Neural cell (in vitro differentiated cells): ENCODE measurements around the gene HEG1. TPM values are rescaled to one million over a fixed set of nuclear protein-coding genes. Genes with fewer than 3 reads are reported as not detected.

Source experiments
- H2AFZ ChIP-seq: fragments of 200-600, 300-800 bp; sonication (generic), shearing (Covaris generic); 2 replicates; pipeline ENCODE4 v1.6.0; 2014; ENCODE audit warnings: low read depth, mild to moderate bottlenecking, antibody characterized with exemption, low read length, moderate library complexity
- H3F3A ChIP-seq: fragments of 200-600 bp; shearing (Covaris generic); 2 replicates; pipeline ENCODE4 v1.6.1; 2016; ENCODE audit warnings: mild to moderate bottlenecking, moderate library complexity, mixed read lengths, antibody characterized with exemption, low read length; ENCODE audit not compliant: insufficient read depth, poor library complexity, severe bottlenecking
- H3K27ac ChIP-seq: fragments of 200-600, 300-800 bp; sonication (generic), shearing (Covaris generic); 2 replicates; pipeline ENCODE4 v1.5.1; 2014; ENCODE audit warnings: mild to moderate bottlenecking, low read length, moderate library complexity
- H3K27me3 ChIP-seq: fragments of 300-800, 200-600 bp; sonication (generic), shearing (Covaris generic); 2 replicates; pipeline ENCODE4 v1.6.0; 2014; ENCODE audit warnings: mild to moderate bottlenecking, low read depth, low read length, moderate library complexity; ENCODE audit not compliant: insufficient read depth
- H3K36me3 ChIP-seq: fragments of 300-800, 200-600 bp; sonication (generic), shearing (Covaris generic); 2 replicates; pipeline ENCODE4 v1.5.1; 2014; ENCODE audit warnings: mild to moderate bottlenecking, antibody characterized with exemption, low read length, moderate library complexity; ENCODE audit not compliant: insufficient read depth
- H3K4me2 ChIP-seq: fragments of 300-800, 200-600 bp; sonication (generic), shearing (Covaris generic); 2 replicates; pipeline ENCODE4 v1.6.0; 2014; ENCODE audit warnings: mild to moderate bottlenecking, low read length
- H3K4me3 ChIP-seq: fragments of 300-800, 200-600 bp; sonication (generic), shearing (Covaris generic); 2 replicates; pipeline ENCODE4 v1.5.1; 2014; ENCODE audit warnings: mild to moderate bottlenecking, low read length, moderate library complexity
- H3K79me2 ChIP-seq: fragments of 200-600 bp; shearing (Covaris generic); replicated peaks from 2 replicates; pipeline ENCODE4 v1.6.0; 2014; ENCODE audit warnings: mild to moderate bottlenecking, low read length, moderate library complexity; ENCODE audit not compliant: insufficient read depth
- H3K9ac ChIP-seq: fragments of 300-800, 200-600 bp; sonication (generic), shearing (Covaris generic); 2 replicates; pipeline ENCODE4 v1.6.1; 2016; ENCODE audit warnings: mild to moderate bottlenecking, low read length, mixed read lengths
- H3K9me2 ChIP-seq: fragments of 200-600 bp; shearing (Covaris generic); 2 replicates; pipeline ENCODE4 v1.6.1; 2016; ENCODE audit warnings: mild to moderate bottlenecking, low read length, mixed read lengths; ENCODE audit not compliant: insufficient read depth
- H3K9me3 ChIP-seq: fragments of 200-600, 300-800 bp; sonication (generic), shearing (Covaris generic); 2 replicates; pipeline ENCODE4 v1.6.1; 2016; ENCODE audit warnings: mild to moderate bottlenecking, mixed run types, low read length, moderate library complexity, mixed read lengths
- H4K20me1 ChIP-seq: fragments of 200-600 bp; shearing (Covaris generic); 2 replicates; pipeline ENCODE4 v1.6.1; 2016; ENCODE audit warnings: mild to moderate bottlenecking, mixed run types; ENCODE audit not compliant: insufficient read depth
- EP300 ChIP-seq: fragments of 450-650 bp; conservative IDR thresholded peaks from 2 replicates; pipeline ENCODE4 v1.6.1; 2014; ENCODE audit warnings: antibody characterized with exemption, mild to moderate bottlenecking, moderate library complexity; ENCODE audit not compliant: poor library complexity, severe bottlenecking
- EZH2 ChIP-seq: fragments of 200-600, 300-800 bp; shearing (Covaris generic), sonication (generic); IDR thresholded peaks from 2 replicates; pipeline ENCODE4 v1.6.1; 2014; ENCODE audit warnings: antibody characterized with exemption, low read length, borderline replicate concordance, mild to moderate bottlenecking; ENCODE audit not compliant: insufficient read depth, poor library complexity, severe bottlenecking
- MXI1 ChIP-seq: fragments of 450-650 bp; conservative IDR thresholded peaks from 2 replicates; pipeline ENCODE4 v1.6.1; 2014; ENCODE audit warnings: antibody characterized with exemption, mild to moderate bottlenecking; ENCODE audit not compliant: poor library complexity, severe bottlenecking
- POLR2AphosphoS5 ChIP-seq: IDR thresholded peaks from 2 replicates; pipeline ENCODE4 v1.6.1; 2012
- RAD21 ChIP-seq: fragments of 450-650 bp; conservative IDR thresholded peaks from 2 replicates; pipeline ENCODE4 v1.6.1; 2014; ENCODE audit warnings: antibody characterized with exemption, mild to moderate bottlenecking, moderate library complexity
- SMC3 ChIP-seq: fragments of 450-650 bp; conservative IDR thresholded peaks from 2 replicates; pipeline ENCODE4 v1.6.1; 2014; ENCODE audit warnings: antibody characterized with exemption, mild to moderate bottlenecking, moderate library complexity; ENCODE audit not compliant: poor library complexity
- TAF1 ChIP-seq: IDR thresholded peaks from 2 replicates; pipeline ENCODE4 v1.6.1; 2012; ENCODE audit warnings: low read depth
- polyA plus RNA-seq: library from polyadenylated mRNA; depleted of rRNA; stranded (reverse); fragments of >200 nt; gene quantifications from 2 replicates; pipeline ENCODE4 v1.2.3, GENCODE V29; 2014
- TF ChIP-seq, protein P1 (sequence below): fragments of 450-650 bp; IDR thresholded peaks from 2 replicates; pipeline ENCODE4 v1.5.1; 2014; ENCODE audit warnings: antibody characterized with exemption, mild to moderate bottlenecking, moderate library complexity; ENCODE audit not compliant: poor library complexity, severe bottlenecking
- TF ChIP-seq, protein P2 (sequence below): IDR thresholded peaks from 2 replicates; pipeline ENCODE4 v1.6.1; 2012; ENCODE audit warnings: borderline replicate concordance

HEG1 gene
- polyA plus RNA-seq, 1 donor from 2014 or later = 0.48 TPM

DNA sequence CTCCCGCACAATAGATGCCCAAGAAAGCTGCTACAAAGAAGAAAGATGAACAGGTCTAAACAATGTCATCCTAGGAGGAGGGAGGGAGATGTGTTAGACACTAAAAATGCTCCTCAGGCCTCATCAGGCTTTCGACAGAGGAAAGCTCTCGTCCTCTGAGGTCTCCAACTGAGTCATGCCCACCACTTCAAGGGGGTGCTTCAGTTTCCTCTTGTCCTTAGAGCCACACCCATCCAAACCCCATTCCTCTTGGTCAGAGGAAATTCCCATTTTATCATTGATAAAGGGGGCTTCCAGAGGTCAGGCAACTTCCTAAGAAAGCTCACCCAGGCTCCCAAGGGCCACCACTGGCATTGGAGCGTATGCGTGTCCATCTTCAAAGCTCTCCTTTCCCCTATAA lies 50.1 kb downstream of the HEG1 start:
- Histone ChIP-seq H3K9me3 (no peaks in the 10 kb centered on the region), H3K27me3 (no peaks in the 10 kb centered on the region), H3K9ac (no peak overlapping the region), H3K27ac (no peak overlapping the region), H4K20me1 (no peaks in the 10 kb centered on the region), H3K36me3 (no peaks in the 10 kb centered on the region), H3K4me3 (no peak overlapping the region), H3K9me2 (no peaks in the 10 kb centered on the region), H3K4me2 (no peak overlapping the region), H3K79me2 (no peaks in the 10 kb centered on the region), H3F3A (no peaks in the 10 kb centered on the region), H2AFZ (no peak overlapping the region)
- TF ChIP-seq MXI1 (no peak), TAF1 (no peak), EP300 (no peak), POLR2AphosphoS5 (no peak), EZH2 (no peak), RAD21 (no peak), SMC3 (no peak)
- TF ChIP-seq, protein P1, sequence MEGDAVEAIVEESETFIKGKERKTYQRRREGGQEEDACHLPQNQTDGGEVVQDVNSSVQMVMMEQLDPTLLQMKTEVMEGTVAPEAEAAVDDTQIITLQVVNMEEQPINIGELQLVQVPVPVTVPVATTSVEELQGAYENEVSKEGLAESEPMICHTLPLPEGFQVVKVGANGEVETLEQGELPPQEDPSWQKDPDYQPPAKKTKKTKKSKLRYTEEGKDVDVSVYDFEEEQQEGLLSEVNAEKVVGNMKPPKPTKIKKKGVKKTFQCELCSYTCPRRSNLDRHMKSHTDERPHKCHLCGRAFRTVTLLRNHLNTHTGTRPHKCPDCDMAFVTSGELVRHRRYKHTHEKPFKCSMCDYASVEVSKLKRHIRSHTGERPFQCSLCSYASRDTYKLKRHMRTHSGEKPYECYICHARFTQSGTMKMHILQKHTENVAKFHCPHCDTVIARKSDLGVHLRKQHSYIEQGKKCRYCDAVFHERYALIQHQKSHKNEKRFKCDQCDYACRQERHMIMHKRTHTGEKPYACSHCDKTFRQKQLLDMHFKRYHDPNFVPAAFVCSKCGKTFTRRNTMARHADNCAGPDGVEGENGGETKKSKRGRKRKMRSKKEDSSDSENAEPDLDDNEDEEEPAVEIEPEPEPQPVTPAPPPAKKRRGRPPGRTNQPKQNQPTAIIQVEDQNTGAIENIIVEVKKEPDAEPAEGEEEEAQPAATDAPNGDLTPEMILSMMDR = no peak
- TF ChIP-seq, protein P2, sequence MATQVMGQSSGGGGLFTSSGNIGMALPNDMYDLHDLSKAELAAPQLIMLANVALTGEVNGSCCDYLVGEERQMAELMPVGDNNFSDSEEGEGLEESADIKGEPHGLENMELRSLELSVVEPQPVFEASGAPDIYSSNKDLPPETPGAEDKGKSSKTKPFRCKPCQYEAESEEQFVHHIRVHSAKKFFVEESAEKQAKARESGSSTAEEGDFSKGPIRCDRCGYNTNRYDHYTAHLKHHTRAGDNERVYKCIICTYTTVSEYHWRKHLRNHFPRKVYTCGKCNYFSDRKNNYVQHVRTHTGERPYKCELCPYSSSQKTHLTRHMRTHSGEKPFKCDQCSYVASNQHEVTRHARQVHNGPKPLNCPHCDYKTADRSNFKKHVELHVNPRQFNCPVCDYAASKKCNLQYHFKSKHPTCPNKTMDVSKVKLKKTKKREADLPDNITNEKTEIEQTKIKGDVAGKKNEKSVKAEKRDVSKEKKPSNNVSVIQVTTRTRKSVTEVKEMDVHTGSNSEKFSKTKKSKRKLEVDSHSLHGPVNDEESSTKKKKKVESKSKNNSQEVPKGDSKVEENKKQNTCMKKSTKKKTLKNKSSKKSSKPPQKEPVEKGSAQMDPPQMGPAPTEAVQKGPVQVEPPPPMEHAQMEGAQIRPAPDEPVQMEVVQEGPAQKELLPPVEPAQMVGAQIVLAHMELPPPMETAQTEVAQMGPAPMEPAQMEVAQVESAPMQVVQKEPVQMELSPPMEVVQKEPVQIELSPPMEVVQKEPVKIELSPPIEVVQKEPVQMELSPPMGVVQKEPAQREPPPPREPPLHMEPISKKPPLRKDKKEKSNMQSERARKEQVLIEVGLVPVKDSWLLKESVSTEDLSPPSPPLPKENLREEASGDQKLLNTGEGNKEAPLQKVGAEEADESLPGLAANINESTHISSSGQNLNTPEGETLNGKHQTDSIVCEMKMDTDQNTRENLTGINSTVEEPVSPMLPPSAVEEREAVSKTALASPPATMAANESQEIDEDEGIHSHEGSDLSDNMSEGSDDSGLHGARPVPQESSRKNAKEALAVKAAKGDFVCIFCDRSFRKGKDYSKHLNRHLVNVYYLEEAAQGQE = no peak

DNA sequence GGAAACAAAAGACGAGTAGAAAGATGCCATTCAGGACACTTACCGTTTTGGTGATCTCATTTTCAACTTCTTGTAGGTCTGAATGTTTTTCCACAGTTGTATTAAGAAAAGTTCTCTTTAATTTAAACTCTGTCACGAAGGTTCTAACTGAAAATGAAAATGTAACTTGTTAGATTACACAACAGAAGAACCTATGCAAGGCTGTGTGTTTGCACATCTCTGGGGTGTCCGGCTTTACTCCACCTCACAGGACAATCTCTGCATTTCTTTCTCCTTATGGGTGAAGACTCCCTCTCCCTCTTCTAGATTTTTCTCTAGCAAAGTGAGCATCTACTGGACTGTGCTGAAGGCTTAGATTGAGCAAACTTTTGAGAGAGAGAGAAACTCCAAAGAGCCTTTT lies 50.6 kb downstream of the HEG1 start:
- Histone ChIP-seq H3F3A (no peaks in the 10 kb centered on the region), H3K9ac (no peak overlapping the region), H3K4me2 (no peak overlapping the region), H2AFZ (no peak overlapping the region), H3K27me3 (no peaks in the 10 kb centered on the region), H3K9me2 (no peaks in the 10 kb centered on the region), H3K79me2 (no peaks in the 10 kb centered on the region), H3K27ac (no peak overlapping the region), H4K20me1 (no peaks in the 10 kb centered on the region), H3K36me3 (no peaks in the 10 kb centered on the region), H3K4me3 (no peak overlapping the region), H3K9me3 (no peaks in the 10 kb centered on the region)
- TF ChIP-seq MXI1 (no peak), EP300 (no peak), TAF1 (no peak), POLR2AphosphoS5 (no peak), SMC3 (no peak), EZH2 (no peak), RAD21 (no peak)
- TF ChIP-seq, protein P2 = no peak
- TF ChIP-seq, protein P1 = no peak
